ENCODE data around the gene INSYN2B.
"Not testable (repeated sequence)": the region's sequence is repeated elsewhere in the genome, so short reads cannot be mapped to it uniquely, and the experiment has no call there.

INSYN2B gene

DNA sequence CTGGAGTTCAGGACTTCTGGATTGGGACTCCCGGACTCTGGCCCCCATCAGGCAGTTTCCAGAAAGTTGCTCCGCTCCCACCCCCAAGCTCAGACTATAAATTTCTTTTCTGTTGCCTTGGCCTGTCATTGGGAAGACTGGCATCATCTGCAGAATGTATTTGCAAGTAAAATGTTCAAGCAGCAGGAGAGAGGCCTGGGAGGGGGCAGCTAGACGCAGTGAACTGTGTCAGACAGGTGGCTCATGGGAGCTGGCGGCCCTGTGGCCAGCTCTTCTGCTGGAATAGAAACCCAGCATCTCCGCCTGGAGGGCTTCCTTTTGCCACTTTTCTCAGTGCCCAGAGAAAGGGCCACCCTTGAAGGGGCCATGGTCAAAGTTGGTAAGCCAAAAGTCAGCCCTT lies 16.0 kb downstream of the INSYN2B start:
- TF ChIP-seq, protein P1, sequence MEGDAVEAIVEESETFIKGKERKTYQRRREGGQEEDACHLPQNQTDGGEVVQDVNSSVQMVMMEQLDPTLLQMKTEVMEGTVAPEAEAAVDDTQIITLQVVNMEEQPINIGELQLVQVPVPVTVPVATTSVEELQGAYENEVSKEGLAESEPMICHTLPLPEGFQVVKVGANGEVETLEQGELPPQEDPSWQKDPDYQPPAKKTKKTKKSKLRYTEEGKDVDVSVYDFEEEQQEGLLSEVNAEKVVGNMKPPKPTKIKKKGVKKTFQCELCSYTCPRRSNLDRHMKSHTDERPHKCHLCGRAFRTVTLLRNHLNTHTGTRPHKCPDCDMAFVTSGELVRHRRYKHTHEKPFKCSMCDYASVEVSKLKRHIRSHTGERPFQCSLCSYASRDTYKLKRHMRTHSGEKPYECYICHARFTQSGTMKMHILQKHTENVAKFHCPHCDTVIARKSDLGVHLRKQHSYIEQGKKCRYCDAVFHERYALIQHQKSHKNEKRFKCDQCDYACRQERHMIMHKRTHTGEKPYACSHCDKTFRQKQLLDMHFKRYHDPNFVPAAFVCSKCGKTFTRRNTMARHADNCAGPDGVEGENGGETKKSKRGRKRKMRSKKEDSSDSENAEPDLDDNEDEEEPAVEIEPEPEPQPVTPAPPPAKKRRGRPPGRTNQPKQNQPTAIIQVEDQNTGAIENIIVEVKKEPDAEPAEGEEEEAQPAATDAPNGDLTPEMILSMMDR (IDR thresholded peaks at IDR 0.05; ENCODE audit: low read depth, low read length, missing control alignments): no peak
- no peak overlapping the region for H3K4me3 ChIP-seq (replicated peaks; ENCODE audit: low read depth, low read length)
- DNase-seq (ENCODE audit: extremely low read depth, low read depth): no peak

DNA sequence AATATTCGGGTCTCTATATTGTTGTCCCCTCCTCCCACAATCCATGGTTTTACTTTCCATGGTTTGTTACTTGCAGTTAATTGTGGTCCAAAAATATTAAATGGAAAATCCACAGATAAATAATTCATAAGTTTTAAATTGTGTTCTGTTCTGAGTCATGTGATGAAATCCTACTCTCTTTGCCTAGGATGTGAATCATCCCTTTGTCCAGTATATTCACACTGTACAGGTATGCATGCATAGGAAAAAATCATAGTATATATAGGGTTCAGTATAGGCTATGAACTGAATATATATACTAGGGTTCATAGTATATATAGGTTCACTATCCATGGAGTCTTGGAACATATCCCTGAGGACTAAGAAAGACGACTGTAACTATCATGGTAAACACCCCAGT lies 19.6 kb downstream of the INSYN2B start:
- no peak overlapping the region for H3K4me3 ChIP-seq (replicated peaks; ENCODE audit: low read depth, low read length)
- DNase-seq (ENCODE audit: extremely low read depth, low read depth): no peak
- TF ChIP-seq, protein P1 (IDR thresholded peaks at IDR 0.05; ENCODE audit: low read depth, low read length, missing control alignments): no peak

DNA sequence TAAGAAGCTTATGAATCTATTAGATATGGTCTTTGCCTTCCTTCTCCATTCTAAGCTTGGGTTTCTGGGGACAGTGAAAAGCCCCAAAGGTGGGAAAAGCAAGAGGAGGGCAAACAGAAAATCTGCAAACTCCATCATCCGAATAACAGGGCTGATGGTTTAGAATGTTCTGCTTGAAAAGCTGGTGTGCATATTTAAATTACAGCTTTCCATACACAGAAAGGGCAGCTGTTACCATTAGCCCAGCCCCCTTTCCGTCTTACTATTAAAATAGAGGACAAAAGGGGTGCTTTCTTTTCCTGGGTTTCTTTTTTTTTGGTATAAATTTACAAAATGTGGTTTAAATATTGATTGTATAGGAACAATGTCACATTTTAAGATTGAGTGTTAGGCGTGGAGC lies 22.0 kb downstream of the INSYN2B start:
- no peak overlapping the region for H3K4me3 ChIP-seq (replicated peaks; ENCODE audit: low read depth, low read length)
- no peak for DNase-seq (ENCODE audit: extremely low read depth, low read depth)
- TF ChIP-seq, protein P1 (IDR thresholded peaks at IDR 0.05; ENCODE audit: low read depth, low read length, missing control alignments): no peak

DNA sequence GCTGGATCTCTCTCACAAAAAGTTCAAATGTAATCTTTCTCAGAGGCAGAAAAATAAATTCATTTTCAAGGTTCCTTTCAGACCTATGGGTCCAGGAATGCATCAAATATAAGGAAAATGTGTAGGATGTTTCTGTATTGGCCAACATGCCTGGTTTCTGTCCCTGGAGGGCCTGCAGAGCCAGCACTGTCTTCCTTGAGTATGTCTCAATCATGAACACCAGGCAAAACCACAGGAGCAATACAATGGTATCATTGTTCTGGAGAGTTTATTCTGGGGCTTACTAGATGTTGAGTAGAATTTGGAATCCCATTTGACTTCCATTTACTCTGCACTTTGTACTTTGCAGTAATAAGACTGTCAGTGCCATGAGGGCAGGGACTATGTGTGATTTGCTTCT lies 23.5 kb downstream of the INSYN2B start:
- TF ChIP-seq, protein P1 (IDR thresholded peaks at IDR 0.05; ENCODE audit: low read depth, low read length, missing control alignments): no peak
- DNase-seq (ENCODE audit: extremely low read depth, low read depth): no peak
- H3K4me3 ChIP-seq (replicated peaks; ENCODE audit: low read depth, low read length): no peak overlapping the region

DNA sequence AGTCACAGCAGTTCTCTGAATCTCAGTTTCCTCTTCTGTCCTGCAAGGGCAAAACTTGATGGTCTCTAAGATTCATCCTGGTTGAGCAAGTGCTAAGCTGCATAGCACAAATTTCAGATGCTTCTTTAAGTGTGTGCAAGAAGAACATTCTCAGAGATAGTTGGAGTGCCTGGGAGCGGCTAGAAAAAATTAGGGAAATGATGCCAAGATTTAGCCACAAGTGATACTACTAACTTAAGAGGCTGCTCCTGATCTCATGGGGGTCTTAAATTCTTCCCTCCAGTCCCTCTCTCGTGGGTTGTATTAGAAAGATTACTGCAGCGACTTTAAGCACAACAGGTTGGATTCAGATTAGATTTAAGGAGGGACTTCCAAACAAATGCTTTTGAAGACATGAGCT lies 24.2 kb downstream of the INSYN2B start:
- TF ChIP-seq, protein P1 (IDR thresholded peaks at IDR 0.05; ENCODE audit: low read depth, low read length, missing control alignments): no peak
- H3K4me3 ChIP-seq (replicated peaks; ENCODE audit: low read depth, low read length): no peak overlapping the region
- DNase-seq (ENCODE audit: extremely low read depth, low read depth): no peak

DNA sequence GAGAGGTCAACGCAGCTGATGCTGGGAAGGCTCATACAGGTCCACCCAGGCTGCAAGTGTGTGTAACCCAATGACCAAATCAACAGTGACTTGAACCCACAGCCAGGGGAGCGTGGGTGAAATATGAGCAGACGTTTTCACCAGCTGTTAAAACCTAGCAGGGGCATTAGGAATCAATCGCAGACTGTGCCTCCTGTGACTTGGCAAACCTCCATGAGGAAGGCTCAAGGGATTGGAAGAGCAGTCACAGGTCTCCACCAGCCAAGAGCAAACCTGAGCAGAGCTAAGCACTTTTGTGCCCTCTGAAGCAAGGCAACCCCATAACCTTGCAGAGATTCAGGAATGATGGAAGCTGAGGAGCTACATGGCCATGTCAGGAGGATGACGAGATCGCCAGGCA lies 25.5 kb downstream of the INSYN2B start:
- H3K4me3 ChIP-seq (replicated peaks; ENCODE audit: low read depth, low read length): no peak overlapping the region
- TF ChIP-seq, protein P1 (IDR thresholded peaks at IDR 0.05; ENCODE audit: low read depth, low read length, missing control alignments): no peak
- no peak for DNase-seq (ENCODE audit: extremely low read depth, low read depth)

DNA sequence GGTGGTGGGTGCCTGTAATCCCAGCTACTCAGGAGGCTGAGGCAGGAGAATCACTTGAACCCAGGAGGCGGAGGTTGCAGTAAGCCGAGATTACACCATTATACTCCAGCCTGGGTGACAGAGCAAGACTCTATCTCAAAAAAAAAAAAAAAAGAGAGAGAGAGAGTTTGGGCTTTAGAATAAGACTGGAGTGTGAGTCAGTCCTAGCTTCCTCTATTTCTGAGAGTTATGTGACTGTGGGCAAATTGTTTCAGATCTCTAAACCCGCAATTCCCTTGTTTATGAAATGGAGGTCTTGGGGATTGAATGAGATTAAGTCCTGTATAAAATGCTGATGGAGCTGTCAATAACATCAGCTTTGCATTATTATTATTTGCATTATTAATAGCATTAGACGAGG lies 27.1 kb downstream of the INSYN2B start:
- DNase-seq (ENCODE audit: extremely low read depth, low read depth): not testable (repeated sequence)

More for the DNA sequence above, 27.1 kb downstream of the INSYN2B start:
- not testable (repeated sequence) for H3K4me3 ChIP-seq (replicated peaks; ENCODE audit: low read depth, low read length)
